T-cell (primary cell): ENCODE measurements around the gene GPR65. TPM values are rescaled to one million over a fixed set of nuclear protein-coding genes. Genes with fewer than 3 reads are reported as not detected.
A peak's percentile ranks its signal among the peaks of the same experiment; 100 is the strongest.

Experiments
- ATAC-seq, 4 experiments: fragments of 200-7000 bp in 3 of 4; fragments of 150-1000 bp in 1 of 4; cut with Tn5 transposase; replicated peaks in 1 of 4; 1 replicate in 3 of 4; 2 replicates in 1 of 4; pipeline ENCODE4 v1.10.0; 2021; ENCODE audit warnings: moderate library complexity in 3 of 4, mild to moderate bottlenecking in 2 of 4, moderate number of reproducible peaks in 1 of 4
- CTCF ChIA-PET, 2 donors: fragments of 300-600 bp; sonication (Branson Sonifier 250); formaldehyde crosslinking; loops; one replicate each; lab custom pipeline; 2022; ENCODE audit warnings: antibody characterized with exemption in 2 of 2; lab: Charles Lee
- POLR2A ChIA-PET, 2 donors: fragments of 300-600 bp; sonication (Branson Sonifier 250); formaldehyde crosslinking; loops; one replicate each; lab custom pipeline; 2022; ENCODE audit warnings: antibody characterized with exemption in 2 of 2; lab: Charles Lee
- DNase-seq, 35 experiments: peaks; one replicate each; pipeline versions ENCODE4 v3.0.0 to v3.0.0-alpha.2; 2013 to 2023
- H3K27ac ChIP-seq: one replicate; pipeline ENCODE4 v1.5.1; 2013; ENCODE audit warnings: low read length
- H3K27me3 ChIP-seq, 2 experiments: replicated peaks in 1 of 2; 1 replicate in 1 of 2; 2 replicates in 1 of 2; pipeline versions ENCODE4 v1.6.1 to v1.7.0; 2013; ENCODE audit warnings: low read length in 1 of 2, mixed read lengths in 1 of 2; ENCODE audit not compliant: control insufficient read depth in 2 of 2, insufficient read depth in 2 of 2; ENCODE audit errors: extremely low read depth in 1 of 2
- H3K36me3 ChIP-seq, 2 donors: 1 replicate in 1 of 2; 2 replicates in 1 of 2; pipeline versions ENCODE4 v1.6.1 to v1.7.0; 2013; ENCODE audit warnings: low read length in 1 of 2; ENCODE audit not compliant: control insufficient read depth in 2 of 2, insufficient read depth in 1 of 2; ENCODE audit errors: extremely low read depth in 1 of 2
- H3K4me1 ChIP-seq, 2 experiments: 1 replicate in 1 of 2; 2 replicates in 1 of 2; pipeline versions ENCODE4 v1.6.1 to v1.7.0; 2013; ENCODE audit warnings: low read length in 2 of 2, mixed read lengths in 1 of 2; ENCODE audit not compliant: insufficient read depth in 2 of 2, control insufficient read depth in 1 of 2; ENCODE audit errors: extremely low read depth in 1 of 2
- H3K4me3 ChIP-seq, 2 donors: 1 replicate in 1 of 2; 2 replicates in 1 of 2; pipeline versions ENCODE4 v1.5.1 to v1.7.0; 2013; ENCODE audit warnings: mild to moderate bottlenecking in 2 of 2, low read length in 1 of 2, moderate library complexity in 1 of 2; ENCODE audit not compliant: control insufficient read depth in 1 of 2; ENCODE audit errors: extremely low read depth in 1 of 2
- H3K9me3 ChIP-seq: 2 replicates; pipeline ENCODE4 v1.7.0; 2013
- H3K27ac Mint-ChIP-seq, 2 donors: one replicate each; pipeline ENCODE4 v1.8.0; 2020 to 2021; ENCODE audit warnings: mild to moderate bottlenecking in 2 of 2, mixed read lengths in 2 of 2
- H3K27me3 Mint-ChIP-seq, 2 donors: one replicate each; pipeline ENCODE4 v1.8.0; 2021 to 2022; ENCODE audit warnings: mixed read lengths in 2 of 2
- H3K36me3 Mint-ChIP-seq: one replicate; pipeline ENCODE4 v1.8.0; 2021; ENCODE audit warnings: mixed read lengths
- H3K4me1 Mint-ChIP-seq, 3 donors: one replicate each; pipeline ENCODE4 v1.8.0; 2020 to 2022; ENCODE audit warnings: mixed read lengths in 3 of 3, mild to moderate bottlenecking in 1 of 3
- H3K4me3 Mint-ChIP-seq, 3 donors: one replicate each; pipeline ENCODE4 v1.8.0; 2020 to 2022; ENCODE audit warnings: mild to moderate bottlenecking in 3 of 3, mixed read lengths in 3 of 3, moderate library complexity in 3 of 3
- H3K9me3 Mint-ChIP-seq, 3 donors: one replicate each; pipeline ENCODE4 v1.8.0; 2020 to 2022; ENCODE audit warnings: mixed read lengths in 3 of 3
- WGBS: methylation state at CpG from one replicate; pipeline ENCODE4 v1.1.5; 2013; ENCODE audit warnings: missing lambda C conversion rate; ENCODE audit not compliant: insufficient coverage; 5-methylcytosine and 5-hydroxymethylcytosine counted together
- total RNA-seq, 35 experiments: library from RNA in 6 of 35; stranded (reverse) in 6 of 35; fragments of 120-200 nt in 1 of 35; gene quantifications; one replicate each; pipeline versions ENCODE4 v1.2.1 to v1.2.4 and lab custom pipeline; 2013 to 2026

Gene GPR65
- total RNA-seq, 5 donors from 2014 or later (not counting 1 experiment from before 2014, with no cell fraction given), result 8.3 to 13.4 (median 10.9) TPM

- Mint-ChIP-seq H3K4me3 (no peak overlapping the region), H3K36me3 (peaks cover 53% of the 10 kb centered on the region), H3K9me3 (no peaks in the 10 kb centered on the region), H3K27me3 (no peaks in the 10 kb centered on the region), H3K27ac (peak overlapping the region; percentile 11 to 58), H3K4me1 (peaks cover 63 to 82% (median 76%) of the 10 kb centered on the region in 3 donors)
- WGBS, result 83% methylated on average over 1 of the region's 5 CpGs
- Histone ChIP-seq H3K27me3 (no peaks in the 10 kb centered on the region), H3K4me1 (peaks cover 29 to 45% of the 10 kb centered on the region in 2 experiments), H3K36me3 (peaks cover 5 to 42% of the 10 kb centered on the region in 2 donors), H3K27ac (peak overlapping the region; percentile 28), H3K9me3 (no peaks in the 10 kb centered on the region), H3K4me3 (no peak overlapping the region)
- no peak for ATAC-seq
- ChIA-PET CTCF (interaction anchor here in 1 of 2 donors (0.7 to 1.2 kb wide), 6 partner anchors 13 to 67 kb away, joined by 3 to 6 read pairs (median 3); partner anchors contain the start of gene GALC), POLR2A (interaction anchor here in 1 of 2 donors (1.0 kb wide), 1 partner anchor 16 kb away, joined by 3 read pairs; no protein-coding TSS in a partner anchor)
- no peak for DNase-seq
Measured at GRCh38 chr14:88012495-88012894, 7.6 kb downstream of the GPR65 start.

- no peaks in the 10 kb centered on the region for H3K27me3 ChIP-seq
- CTCF ChIA-PET, result interaction anchor here (0.5 to 2.3 kb wide), 5 partner anchors 16 to 427 kb away, joined by 3 to 16 read pairs (median 6); no protein-coding TSS in a partner anchor
- Mint-ChIP-seq H3K4me1 (peaks cover 49 to 81% (median 77%) of the 10 kb centered on the region in 3 donors), H3K9me3 (no peaks in the 10 kb centered on the region), H3K4me3 (peak overlapping the region in 1 of 3 donors; percentile 28), H3K27me3 (no peaks in the 10 kb centered on the region), H3K27ac (peak overlapping the region; percentile 45 to 57), H3K36me3 (peaks cover 57% of the 10 kb centered on the region)
- peak overlapping the region; percentile 27 for H3K27ac ChIP-seq
- no peak overlapping the region for H3K4me3 ChIP-seq
- ATAC-seq, result peak in 2 of 4 experiments; percentile 61
- DNase-seq, result peak in 22 of 35 experiments; percentile 11 to 65 (median 31)
- POLR2A ChIA-PET, result interaction anchor here in 1 of 2 donors (1.0 kb wide), 1 partner anchor 19 kb away, joined by 3 read pairs; no protein-coding TSS in a partner anchor
- WGBS, result 17% methylated on average over 1 of the region's 7 CpGs
- peaks cover 21 to 32% of the 10 kb centered on the region in 2 experiments for H3K4me1 ChIP-seq
- H3K36me3 ChIP-seq, result peaks cover 5 to 39% of the 10 kb centered on the region in 2 donors
- no peaks in the 10 kb centered on the region for H3K9me3 ChIP-seq
Measured at GRCh38 chr14:88013750-88014349, 8.9 kb downstream of the GPR65 start.

DNA sequence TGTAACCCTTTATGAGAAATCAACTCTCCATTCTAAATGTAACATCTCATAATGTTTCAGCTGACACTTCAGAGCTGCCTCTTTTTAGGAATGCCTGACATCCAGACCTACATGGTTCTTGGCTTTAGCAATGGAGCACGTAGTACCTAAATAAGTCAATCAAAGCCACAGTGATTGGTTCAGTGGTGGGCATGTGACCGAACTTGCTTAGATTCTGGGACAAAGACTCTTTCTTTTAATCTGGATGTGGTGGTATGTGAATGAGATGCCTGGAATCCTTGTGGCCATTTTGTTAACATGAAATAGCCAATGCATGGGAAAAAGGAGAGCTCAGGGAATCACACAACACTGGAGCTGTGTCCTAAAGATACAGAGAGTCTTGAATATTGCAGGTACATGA, 11.8 kb downstream of the GPR65 start:
- H3K4me1 Mint-ChIP-seq, result peaks cover 33 to 76% (median 64%) of the 10 kb centered on the region in 3 donors
- H3K36me3 Mint-ChIP-seq, result peaks cover 46% of the 10 kb centered on the region
- H3K9me3 ChIP-seq, result no peaks in the 10 kb centered on the region
- no peak overlapping the region for H3K27ac Mint-ChIP-seq
- H3K9me3 Mint-ChIP-seq, result peaks cover 0 to 5% (median 0%) of the 10 kb centered on the region in 3 donors
- no CpG with 5 or more reads among the region's 2 CpGs for WGBS
- no peak overlapping the region for H3K27ac ChIP-seq
- no peaks in the 10 kb centered on the region for H3K27me3 Mint-ChIP-seq
- H3K27me3 ChIP-seq, result no peaks in the 10 kb centered on the region
- H3K36me3 ChIP-seq, result peaks cover 5 to 17% of the 10 kb centered on the region in 2 donors
- no peak for DNase-seq
- ATAC-seq, result no peak
- CTCF ChIA-PET, result interaction anchor here in 1 of 2 donors (0.6 to 2.4 kb wide), 3 partner anchors 48 to 170 kb away, joined by 3 to 8 read pairs (median 3); no protein-coding TSS in a partner anchor
- H3K4me1 ChIP-seq, result peaks cover 10 to 12% of the 10 kb centered on the region in 2 experiments
- no peak overlapping the region for H3K4me3 Mint-ChIP-seq
- no peak overlapping the region for H3K4me3 ChIP-seq
- POLR2A ChIA-PET, result interaction anchor here in 1 of 2 donors (1.3 kb wide), 1 partner anchor 23 kb away, joined by 4 read pairs; the partner anchor contains the start of gene GALC

DNA sequence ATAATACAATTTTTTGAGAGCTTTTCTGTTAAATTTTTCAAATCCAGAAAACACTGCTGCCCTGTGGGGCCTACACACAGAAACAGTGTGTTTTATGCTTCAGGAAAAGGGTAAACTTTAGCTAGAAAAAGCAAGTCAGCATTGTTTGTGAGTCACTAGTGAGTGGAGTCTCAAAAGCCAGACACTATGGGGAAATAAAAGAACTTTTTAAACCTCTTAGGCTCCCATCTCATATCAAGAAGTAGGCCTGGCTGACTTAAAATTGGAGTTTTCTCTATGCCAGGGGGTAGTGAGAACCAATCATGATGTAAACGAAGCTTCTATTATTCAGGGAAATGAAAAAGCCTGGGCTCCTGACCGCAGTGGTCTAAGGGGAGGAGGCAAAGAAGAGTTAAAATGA, 12.6 kb downstream of the GPR65 start:
- ATAC-seq (no peak), DNase-seq (no peak)
- Histone ChIP-seq H3K27ac (no peak overlapping the region), H3K9me3 (no peaks in the 10 kb centered on the region), H3K4me3 (no peak overlapping the region), H3K4me1 (peaks cover 5 to 10% of the 10 kb centered on the region in 2 experiments), H3K27me3 (no peaks in the 10 kb centered on the region), H3K36me3 (peaks cover 5 to 15% of the 10 kb centered on the region in 2 donors)
- no peak overlapping the region for H3K4me3 Mint-ChIP-seq
- H3K27me3 Mint-ChIP-seq, result no peaks in the 10 kb centered on the region
- POLR2A ChIA-PET, result no interaction called here
- peak overlapping the region; percentile 59 to 81 for H3K27ac Mint-ChIP-seq
- peaks cover 26 to 76% (median 57%) of the 10 kb centered on the region in 3 donors for H3K4me1 Mint-ChIP-seq
- H3K36me3 Mint-ChIP-seq, result peaks cover 43% of the 10 kb centered on the region
- CTCF ChIA-PET, result interaction anchor here in 1 of 2 donors (0.9 to 2.4 kb wide), 2 partner anchors 49 to 72 kb away, joined by 3 to 8 read pairs; no protein-coding TSS in a partner anchor
- peaks cover 0 to 5% (median 0%) of the 10 kb centered on the region in 3 donors for H3K9me3 Mint-ChIP-seq
- WGBS, result 94% methylated on average over 2 of the region's 2 CpGs

GRCh38 chr14:88023658-88024187, 18.8 kb downstream of the GPR65 start:
- Mint-ChIP-seq H3K27me3 (no peaks in the 10 kb centered on the region), H3K9me3 (peaks cover 0 to 11% (median 0%) of the 10 kb centered on the region in 3 donors), H3K4me3 (peak overlapping the region in 1 of 3 donors; percentile 47), H3K36me3 (peaks cover 10% of the 10 kb centered on the region), H3K27ac (peak overlapping the region; percentile 87), H3K4me1 (peaks cover 70 to 91% (median 74%) of the 10 kb centered on the region in 3 donors)
- Histone ChIP-seq H3K27ac (peak overlapping the region; percentile 46), H3K36me3 (no peaks in the 10 kb centered on the region), H3K4me1 (peaks cover 23 to 34% of the 10 kb centered on the region in 2 experiments), H3K27me3 (no peaks in the 10 kb centered on the region), H3K4me3 (no peak overlapping the region), H3K9me3 (no peaks in the 10 kb centered on the region)
- ChIA-PET CTCF (no interaction called here), POLR2A (no interaction called here)
- peak in 1 of 35 experiments; percentile 50 for DNase-seq
- 0% methylated on average over 1 of the region's 3 CpGs for WGBS
- peak; percentile 58 to 72 (median 62) for ATAC-seq
